Measurements from ENCODE around the gene SLC35F4.

Gene SLC35F4

DNA sequence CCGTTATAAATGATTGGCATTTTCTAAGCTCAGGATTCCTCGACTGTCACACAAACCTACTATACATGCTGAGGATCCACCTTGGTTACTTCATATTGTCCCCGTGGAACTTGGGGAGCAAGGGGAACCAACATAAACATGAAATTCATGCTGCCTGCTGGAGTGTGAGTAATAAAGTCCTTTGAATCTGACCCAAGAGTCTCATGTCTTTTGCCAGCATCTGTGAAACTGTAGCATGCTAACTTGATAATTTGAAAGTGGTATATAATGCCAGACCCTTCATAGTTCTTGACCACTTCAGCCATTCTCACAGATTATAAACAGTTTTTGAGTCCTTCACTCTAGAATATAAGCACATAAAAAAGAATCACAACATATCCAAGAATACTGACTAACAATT, 17.1 kb downstream of the SLC35F4 start:
- no peak for DNase-seq (ENCODE audit: low read depth, low spot score)

DNA sequence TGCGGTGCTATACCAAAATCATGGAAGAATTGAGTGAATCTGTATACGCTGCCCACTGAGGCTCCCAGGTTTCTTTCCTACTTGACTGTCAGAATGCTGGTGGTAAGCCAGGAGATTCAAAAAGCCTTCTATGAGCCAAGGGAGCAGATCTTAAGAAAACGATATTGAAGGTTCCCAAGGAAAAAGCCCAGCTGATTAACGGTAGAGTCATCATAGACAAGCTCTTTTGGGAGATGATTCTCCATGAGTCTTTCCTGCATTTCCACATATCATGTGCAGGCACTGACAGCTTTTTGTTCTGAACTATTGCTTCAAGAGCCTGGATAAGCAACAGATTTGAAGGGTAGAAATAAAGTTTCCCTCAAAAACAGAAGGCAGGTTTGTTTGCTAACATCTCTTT, 17.5 kb downstream of the SLC35F4 start:
- DNase-seq (ENCODE audit: low read depth, low spot score), result no peak

DNA sequence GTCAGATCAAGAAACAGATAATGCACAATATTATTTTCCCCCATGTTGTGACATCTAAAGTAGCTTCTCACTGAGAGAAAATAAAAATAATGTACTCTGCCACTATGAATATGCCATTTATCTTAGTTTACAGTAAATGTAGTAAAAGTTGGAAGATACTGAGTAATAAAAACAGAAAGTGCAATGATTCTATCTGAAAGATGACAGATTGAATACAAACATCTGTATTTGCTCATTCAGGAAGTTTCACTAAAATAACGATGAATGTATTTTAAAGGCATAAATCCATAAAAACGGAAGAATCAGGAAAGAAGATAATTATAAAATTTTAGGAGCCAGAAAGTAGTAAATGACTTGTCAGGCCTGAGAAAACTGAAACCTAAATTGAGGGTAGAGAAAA, 18.2 kb downstream of the SLC35F4 start:
- no peak for DNase-seq (ENCODE audit: low read depth, low spot score)

GRCh38 chr14:57847096-57847495, 18.8 kb downstream of the SLC35F4 start:
- DNase-seq (ENCODE audit: low read depth, low spot score), result no peak

- DNase-seq (ENCODE audit: low read depth, low spot score), result no peak
These were observed 19.3 kb downstream of the SLC35F4 start for GRCh38 chr14:57846596-57846995.

DNA sequence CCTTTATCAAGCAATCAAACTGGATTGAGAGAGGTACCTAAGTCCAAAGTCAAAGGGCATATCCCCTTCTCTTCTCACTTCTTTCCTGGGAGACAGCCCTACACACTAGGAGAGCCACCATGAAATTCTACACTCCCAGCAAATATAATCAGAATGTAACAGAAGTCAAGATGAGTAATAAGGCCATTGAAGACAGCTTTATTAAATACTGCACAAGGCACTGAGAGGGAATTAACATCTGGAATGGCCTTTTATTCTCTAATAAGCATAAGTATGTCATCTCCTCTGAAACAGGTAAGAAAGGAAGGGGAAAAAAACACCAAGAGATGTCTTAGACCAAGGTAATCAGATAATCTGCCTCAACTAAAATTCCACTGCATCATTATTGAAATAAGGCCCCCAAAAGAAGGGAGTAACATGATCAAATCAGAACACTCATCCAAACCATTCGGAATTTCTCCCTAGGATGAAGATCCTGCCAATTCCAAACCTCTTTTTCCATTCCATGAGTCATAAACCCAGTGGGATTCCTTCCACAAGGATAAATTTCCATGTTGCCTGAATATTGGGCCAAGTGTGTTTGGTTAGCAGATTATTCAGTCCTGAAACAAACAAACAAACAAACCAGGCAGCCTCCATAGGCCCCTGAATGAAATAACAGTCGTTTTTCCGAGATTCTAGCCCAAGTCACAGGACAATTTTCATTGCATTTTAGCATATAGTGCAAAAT, 19.9 kb downstream of the SLC35F4 start:
- no peak for DNase-seq (ENCODE audit: low read depth, low spot score)

DNA sequence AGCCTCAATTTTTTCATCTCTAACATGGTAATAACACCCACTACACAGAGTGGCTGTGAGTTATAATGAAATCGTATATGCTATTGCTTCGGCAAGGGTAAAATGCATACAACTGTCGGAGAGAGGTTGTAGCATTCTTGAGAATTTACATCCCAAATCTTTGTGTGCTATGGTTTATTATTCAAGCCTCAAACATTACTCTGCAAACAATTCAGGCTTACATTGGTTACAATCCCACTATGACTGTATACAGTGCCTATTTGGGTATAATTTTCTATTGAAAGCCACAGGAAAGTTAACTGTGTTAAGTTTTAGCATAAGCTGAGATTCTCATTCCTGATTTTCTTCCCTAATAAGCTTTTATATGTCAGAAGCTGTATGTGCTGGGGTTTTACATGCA, 20.6 kb downstream of the SLC35F4 start:
- no peak for DNase-seq (ENCODE audit: low read depth, low spot score)

- no peak for DNase-seq (ENCODE audit: low read depth, low spot score)
These were observed 28.6 kb downstream of the SLC35F4 start for GRCh38 chr14:57837267-57837666.

DNA sequence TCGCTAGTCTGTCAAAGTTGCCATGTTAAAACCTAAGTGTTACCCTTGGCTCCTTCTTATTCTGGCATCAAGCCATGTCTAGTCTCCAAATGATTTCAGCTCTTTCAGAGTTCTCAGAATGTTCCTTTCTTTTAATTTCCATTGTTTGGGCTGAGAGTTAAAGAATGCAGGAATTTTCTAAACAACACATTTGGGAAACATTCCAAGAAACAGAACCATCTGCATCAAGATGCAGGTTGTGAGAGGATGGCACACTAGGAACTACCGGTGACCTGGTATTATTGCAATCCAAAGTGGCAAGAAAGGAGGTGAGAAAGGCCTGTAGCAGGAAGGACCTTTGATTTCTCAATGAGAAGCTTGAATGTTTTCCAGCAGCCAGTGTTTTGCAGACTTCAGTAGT, 30.1 kb downstream of the SLC35F4 start:
- no peak for DNase-seq (ENCODE audit: low read depth, low spot score)

GRCh38 chr14:57834961-57835360, 30.9 kb downstream of the SLC35F4 start:
- DNase-seq (ENCODE audit: low read depth, low spot score), result no peak

GRCh38 chr14:57834001-57834598, 31.8 kb downstream of the SLC35F4 start:
- no peak for DNase-seq (ENCODE audit: low read depth, low spot score)

GRCh38 chr14:57833323-57833722, 32.6 kb downstream of the SLC35F4 start:
- DNase-seq (ENCODE audit: low read depth, low spot score), result peak; percentile 15

DNA sequence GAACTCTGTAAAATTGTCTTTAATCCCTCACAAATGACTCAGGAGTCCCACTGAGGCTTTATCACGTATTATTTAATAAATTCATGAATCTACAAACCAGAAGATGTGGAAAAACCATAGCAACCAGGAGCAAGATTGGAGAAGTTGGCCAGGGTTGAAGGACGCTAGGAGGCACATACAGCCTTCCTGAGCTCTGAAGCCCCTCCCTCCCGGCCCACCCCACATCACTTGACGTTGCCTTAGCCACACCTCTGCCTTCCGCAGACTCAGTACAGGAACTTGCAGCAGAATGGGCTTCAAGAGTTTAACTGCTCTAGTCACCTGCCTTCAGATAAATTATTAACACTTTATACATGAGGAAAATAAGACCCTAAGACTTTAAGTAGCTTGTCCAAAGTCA, 33.9 kb downstream of the SLC35F4 start:
- peak; percentile 44 for DNase-seq (ENCODE audit: low read depth, low spot score)

- DNase-seq (ENCODE audit: low read depth, low spot score), result no peak
These were observed 37.2 kb downstream of the SLC35F4 start for GRCh38 chr14:57828713-57829112.

- DNase-seq (ENCODE audit: low read depth, low spot score), result no peak
These were observed 42.8 kb downstream of the SLC35F4 start for GRCh38 chr14:57823015-57823660.

DNA sequence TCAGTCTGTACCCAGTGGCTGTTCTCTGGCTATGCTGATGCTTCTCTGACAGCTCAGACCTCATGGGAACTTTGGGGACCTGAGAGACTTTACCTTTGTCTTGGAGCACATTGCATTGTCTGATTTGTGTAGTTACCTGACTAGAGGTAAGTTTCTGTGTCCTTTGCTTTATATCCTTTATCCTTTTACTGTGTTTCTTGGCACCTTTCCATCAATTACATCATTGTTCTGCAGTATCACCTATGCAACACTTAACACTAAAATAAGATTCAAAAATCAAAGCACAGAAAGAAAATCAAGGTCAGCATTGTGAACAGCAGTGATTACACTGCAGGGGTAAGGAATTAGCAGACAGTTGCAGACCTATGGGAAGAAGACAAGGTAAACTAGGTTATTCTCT, 43.8 kb downstream of the SLC35F4 start:
- no peak for DNase-seq (ENCODE audit: low read depth, low spot score)

DNA sequence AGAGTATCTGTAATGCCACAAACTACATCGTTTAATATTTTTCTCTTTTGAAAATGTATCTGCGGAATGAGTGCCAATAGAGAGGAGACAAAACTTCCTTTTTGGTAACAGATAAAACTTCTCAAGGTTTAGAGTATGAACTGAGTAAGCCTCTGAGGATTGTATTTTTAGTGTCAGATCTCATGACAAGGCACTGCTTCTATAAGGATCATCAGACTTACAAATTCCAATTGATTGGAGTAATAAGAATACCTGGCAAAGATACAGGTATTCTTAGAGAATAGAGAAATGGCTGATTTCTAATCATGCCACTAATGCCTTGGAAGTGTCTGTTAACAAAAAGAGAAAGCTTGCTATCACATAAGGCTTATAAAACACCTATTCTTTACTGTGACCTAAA, 45.3 kb downstream of the SLC35F4 start:
- DNase-seq (ENCODE audit: low read depth, low spot score), result no peak

DNA sequence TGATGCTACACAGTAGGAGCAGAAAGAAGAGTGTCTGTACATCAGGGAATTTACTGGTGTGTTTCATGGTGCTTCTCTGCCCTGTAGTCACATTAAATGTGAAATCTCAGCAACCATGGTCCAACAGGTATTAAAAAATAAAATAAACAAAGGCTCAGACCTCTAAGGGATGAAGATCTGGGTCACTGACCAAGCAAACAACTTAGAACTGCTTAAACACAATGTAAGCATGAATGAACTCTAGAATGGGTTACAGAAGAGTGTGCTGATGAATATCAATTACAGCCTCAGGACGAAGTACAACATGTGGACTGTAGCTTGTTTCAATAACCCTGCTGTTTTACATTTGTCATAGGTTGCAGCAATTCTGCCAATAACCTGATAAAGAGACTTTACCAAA, 47.4 kb downstream of the SLC35F4 start:
- no peak for DNase-seq (ENCODE audit: low read depth, low spot score)

DNA sequence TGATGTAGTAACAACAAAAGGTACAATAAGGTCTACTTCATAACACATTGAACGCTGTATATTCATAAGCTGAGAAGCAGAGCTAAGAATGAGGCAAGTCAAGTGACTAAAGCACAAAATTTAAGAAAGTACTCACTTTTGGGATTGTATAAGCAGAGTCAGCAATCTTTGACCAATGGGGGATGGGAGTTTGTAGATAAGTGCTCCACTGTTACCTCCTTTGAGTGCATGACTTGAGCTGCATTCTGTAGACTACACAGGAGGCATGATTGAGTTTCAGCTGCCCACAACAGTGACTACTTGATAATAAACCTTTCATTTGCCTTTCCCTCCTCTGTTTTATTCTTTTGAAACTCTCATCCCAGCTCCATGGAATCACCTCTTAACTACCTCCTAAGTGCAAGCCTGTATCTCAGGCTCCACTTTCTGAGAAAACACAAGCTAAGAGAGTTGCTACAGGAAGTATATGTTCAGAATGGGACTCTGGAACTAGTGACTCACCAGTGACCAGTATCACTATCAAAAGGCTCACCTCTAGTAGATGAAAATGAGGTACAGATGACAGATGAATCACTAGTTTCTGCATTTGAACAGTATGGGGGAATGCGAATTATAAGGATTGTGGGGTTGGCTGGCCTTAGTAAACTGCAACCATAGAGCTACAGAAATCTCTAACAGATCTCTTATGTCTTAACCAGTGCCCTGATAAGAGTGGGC, 49.2 kb downstream of the SLC35F4 start:
- DNase-seq (ENCODE audit: low read depth, low spot score), result no peak

GRCh38 chr14:57814726-57815125, 51.2 kb downstream of the SLC35F4 start:
- DNase-seq (ENCODE audit: low read depth, low spot score), result no peak

GRCh38 chr14:57812741-57813140, 53.2 kb downstream of the SLC35F4 start:
- no peak for DNase-seq (ENCODE audit: low read depth, low spot score)

GRCh38 chr14:57811998-57812546, 53.8 kb downstream of the SLC35F4 start:
- DNase-seq (ENCODE audit: low read depth, low spot score), result no peak

Measured in ELF-1 (cell line).